Immature natural killer cell (primary cell): ENCODE data around the gene AREL1. TPM values are rescaled to one million over a fixed set of nuclear protein-coding genes. Genes with fewer than 3 reads are reported as not detected.

Experiments used
- DNase-seq, 3 donors: peaks; one replicate each; pipeline ENCODE4 v3.0.0; 2022; ENCODE audit warnings: mixed read lengths in 1 of 3
- H3K27ac Mint-ChIP-seq, 6 donors: one replicate each; pipeline ENCODE4 v1.8.0; 2020; ENCODE audit warnings: mixed read lengths in 6 of 6, mild to moderate bottlenecking in 5 of 6, inconsistent platforms in 4 of 6, moderate library complexity in 3 of 6
- H3K27me3 Mint-ChIP-seq, 3 donors: one replicate each; pipeline ENCODE4 v1.8.0; 2020 to 2021; ENCODE audit warnings: low read depth in 3 of 3, mild to moderate bottlenecking in 3 of 3, mixed read lengths in 3 of 3, moderate library complexity in 3 of 3, inconsistent platforms in 1 of 3
- H3K36me3 Mint-ChIP-seq, 3 donors: one replicate each; pipeline ENCODE4 v1.8.0; 2020; ENCODE audit warnings: mixed read lengths in 3 of 3, inconsistent platforms in 2 of 3, mild to moderate bottlenecking in 2 of 3
- H3K4me1 Mint-ChIP-seq, 2 donors: one replicate each; pipeline ENCODE4 v1.8.0; 2020; ENCODE audit warnings: inconsistent platforms in 2 of 2, mild to moderate bottlenecking in 2 of 2, mixed read lengths in 2 of 2, moderate library complexity in 1 of 2
- H3K4me3 Mint-ChIP-seq, 5 donors: one replicate each; pipeline ENCODE4 v1.8.0; 2020; ENCODE audit warnings: mild to moderate bottlenecking in 5 of 5, mixed read lengths in 5 of 5, inconsistent platforms in 3 of 5, moderate library complexity in 3 of 5
- H3K9me3 Mint-ChIP-seq, 6 donors: one replicate each; pipeline ENCODE4 v1.8.0; 2020; ENCODE audit warnings: mild to moderate bottlenecking in 6 of 6, mixed read lengths in 6 of 6, inconsistent platforms in 4 of 6, moderate library complexity in 3 of 6
- polyA plus RNA-seq, 3 donors: library from polyadenylated mRNA; unstranded; fragments of 300-500 nt; fragmentation: Illumina TruSeq; gene quantifications; one replicate each; pipeline ENCODE4 v1.2.3, GENCODE V29; 2021

The AREL1 gene
- polyA plus RNA-seq, 3 donors from 2014 or later = 11.9 to 30.6 (median 14.0) TPM

DNA sequence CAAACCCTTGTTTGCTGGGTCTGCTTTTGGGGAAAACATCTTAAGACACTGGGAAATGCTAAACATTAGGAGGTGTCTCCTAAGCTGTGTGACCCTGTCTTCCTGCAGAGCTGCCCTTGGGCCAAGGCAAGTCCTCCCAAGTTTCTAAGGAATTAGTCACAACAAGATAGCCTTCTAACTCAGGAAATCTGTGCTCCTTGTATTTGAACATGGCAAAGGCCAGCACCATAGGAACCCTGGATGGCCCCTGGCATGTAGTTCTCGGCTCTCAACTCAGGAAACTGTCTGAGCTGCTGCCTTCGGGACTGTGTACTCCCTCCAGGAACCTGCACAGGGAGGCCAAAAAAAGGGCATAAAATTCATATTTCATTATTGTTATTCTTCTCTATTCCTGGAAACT is 63.2 kb downstream of the AREL1 start:
- Mint-ChIP-seq H3K27me3 (peaks cover 0 to 3% (median 1%) of the 10 kb centered on the region in 3 donors), H3K36me3 (peaks cover 0 to 9% (median 4%) of the 10 kb centered on the region in 3 donors), H3K4me1 (peaks cover 46 to 49% of the 10 kb centered on the region in 2 donors), H3K27ac (peak overlapping the region in 2 of 6 donors; percentile 29 to 45), H3K4me3 (no peak overlapping the region), H3K9me3 (no peaks in the 10 kb centered on the region)
- no peak for DNase-seq

DNA sequence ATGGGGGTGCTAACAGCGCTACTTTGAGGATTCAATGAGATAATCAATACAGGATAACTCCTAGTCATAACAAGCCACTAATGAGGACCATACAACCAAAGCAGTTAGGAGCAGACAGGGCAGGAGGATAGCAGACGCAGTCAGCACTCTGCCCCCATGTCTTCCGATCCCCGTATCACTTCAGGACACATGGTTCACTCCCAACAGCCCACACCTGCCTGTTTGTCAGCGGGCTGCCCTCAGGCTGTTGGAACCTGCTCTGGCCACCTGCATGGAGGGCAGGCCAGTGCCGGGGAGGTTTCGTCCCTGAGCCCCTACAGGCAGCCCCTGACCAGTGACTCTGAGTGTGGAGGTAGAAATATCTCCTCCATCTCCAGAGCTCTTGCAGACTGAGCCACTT is 63.7 kb downstream of the AREL1 start:
- Mint-ChIP-seq H3K9me3 (no peaks in the 10 kb centered on the region), H3K27me3 (peaks cover 0 to 3% (median 1%) of the 10 kb centered on the region in 3 donors), H3K4me3 (peak overlapping the region in 1 of 5 donors; percentile 36), H3K4me1 (peaks cover 43 to 44% of the 10 kb centered on the region in 2 donors), H3K27ac (peak overlapping the region in 1 of 6 donors; percentile 53), H3K36me3 (peaks cover 0 to 4% (median 3%) of the 10 kb centered on the region in 3 donors)
- no peak for DNase-seq

DNA sequence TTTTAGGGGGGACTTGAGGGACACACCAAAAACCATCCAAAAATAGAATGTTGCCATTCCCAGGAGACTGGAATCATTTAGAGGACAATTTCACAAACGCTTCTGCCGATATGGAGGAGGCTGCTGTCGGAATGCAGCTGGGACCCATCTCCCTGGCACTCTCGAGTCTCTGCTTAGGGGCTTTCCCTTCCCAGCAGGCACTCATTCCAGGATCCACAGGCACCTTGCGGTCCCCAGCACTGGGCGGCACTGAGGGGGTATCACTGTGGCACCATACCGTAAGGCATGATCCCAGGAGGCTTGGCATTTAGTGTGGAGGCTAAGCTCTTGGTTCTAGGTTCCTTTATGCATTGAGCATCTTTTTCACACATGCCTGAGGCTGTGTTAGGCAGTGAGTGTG is 64.3 kb downstream of the AREL1 start:
- H3K36me3 Mint-ChIP-seq = peaks cover 0 to 3% (median 0%) of the 10 kb centered on the region in 3 donors
- peaks cover 38 to 39% of the 10 kb centered on the region in 2 donors for H3K4me1 Mint-ChIP-seq
- H3K27me3 Mint-ChIP-seq = peaks cover 0 to 2% (median 1%) of the 10 kb centered on the region in 3 donors
- no peak overlapping the region for H3K4me3 Mint-ChIP-seq
- H3K9me3 Mint-ChIP-seq = no peaks in the 10 kb centered on the region
- DNase-seq = no peak
- H3K27ac Mint-ChIP-seq = peak overlapping the region in 1 of 6 donors; percentile 53

DNA sequence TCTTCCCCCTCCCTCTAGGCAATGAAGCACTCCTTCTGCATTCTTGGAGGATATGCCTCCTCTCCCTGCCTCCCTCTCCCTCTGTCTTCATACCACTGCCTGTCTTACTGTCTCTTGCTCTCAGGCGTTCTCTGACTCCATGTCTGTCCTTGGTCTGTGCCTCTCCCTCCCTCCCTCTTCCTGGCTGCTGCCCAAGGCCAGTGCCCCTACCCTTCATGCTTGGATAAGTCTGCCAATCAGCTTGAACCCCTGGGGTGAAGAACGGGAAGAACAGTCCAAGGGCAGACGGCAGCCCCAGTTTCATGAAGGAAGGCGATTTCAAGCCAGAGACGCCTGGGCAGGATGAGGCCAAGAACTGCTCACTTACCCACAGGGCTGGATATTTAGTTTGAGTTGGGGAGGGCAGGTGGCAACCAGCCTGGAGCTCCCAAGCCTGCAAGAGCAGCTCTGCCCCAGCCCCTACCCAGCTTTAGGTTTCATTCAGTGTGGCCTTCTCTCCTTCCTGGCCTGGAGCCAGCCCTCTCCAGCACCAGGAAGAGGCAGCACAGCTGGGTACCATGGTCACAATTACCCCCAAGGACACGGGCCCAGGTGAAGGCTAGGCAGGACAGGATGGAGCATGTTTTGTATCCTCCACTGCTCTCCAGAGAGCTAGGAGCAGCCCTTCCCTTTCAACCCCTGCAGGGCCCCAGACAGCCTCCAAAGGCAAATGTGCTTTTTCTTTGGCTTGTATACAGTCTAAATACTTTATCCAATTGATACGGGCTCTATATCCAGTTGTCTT is 65.0 kb downstream of the AREL1 start:
- Mint-ChIP-seq H3K36me3 (peaks cover 0 to 3% (median 0%) of the 10 kb centered on the region in 3 donors), H3K27me3 (peaks cover 0 to 5% (median 2%) of the 10 kb centered on the region in 3 donors), H3K9me3 (no peaks in the 10 kb centered on the region), H3K4me3 (no peak overlapping the region), H3K4me1 (peaks cover 31 to 34% of the 10 kb centered on the region in 2 donors), H3K27ac (peak overlapping the region in 1 of 6 donors; percentile 45)
- no peak for DNase-seq

DNA sequence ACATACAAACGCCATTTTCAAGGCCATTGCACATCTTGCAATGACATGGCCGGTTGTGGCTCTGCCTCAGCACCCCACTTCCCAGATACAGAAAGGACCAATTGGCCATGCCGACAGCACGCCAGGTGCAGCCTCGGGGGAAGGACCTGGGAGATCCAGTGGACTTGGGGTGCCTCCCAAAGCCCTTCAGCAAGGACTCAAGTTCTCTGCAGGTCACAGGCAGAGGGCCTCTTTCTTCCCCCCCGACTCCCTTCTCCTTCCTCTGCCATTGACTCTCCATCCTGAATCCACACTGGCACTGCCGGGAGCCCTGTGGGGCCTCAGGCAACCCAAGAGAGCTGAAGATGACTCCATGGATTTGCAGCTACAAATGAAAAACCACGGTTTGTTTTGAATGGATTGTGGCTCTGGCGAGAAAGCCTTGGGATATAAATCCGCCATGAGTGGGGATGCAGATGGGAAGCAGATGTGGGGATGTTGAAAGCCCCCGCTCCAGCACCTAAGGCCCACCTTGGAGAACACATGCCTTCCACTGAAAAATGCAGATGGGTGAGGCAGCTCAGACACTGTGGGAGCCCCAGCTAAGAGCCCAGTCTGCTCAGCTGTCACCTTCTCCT is 65.7 kb downstream of the AREL1 start:
- DNase-seq = no peak
- Mint-ChIP-seq H3K27me3 (peaks cover 0 to 5% (median 2%) of the 10 kb centered on the region in 3 donors), H3K4me3 (no peak overlapping the region), H3K36me3 (peaks cover 0 to 3% (median 0%) of the 10 kb centered on the region in 3 donors), H3K27ac (peak overlapping the region in 1 of 6 donors; percentile 45), H3K9me3 (no peaks in the 10 kb centered on the region), H3K4me1 (peaks cover 29% of the 10 kb centered on the region in 2 donors)

DNA sequence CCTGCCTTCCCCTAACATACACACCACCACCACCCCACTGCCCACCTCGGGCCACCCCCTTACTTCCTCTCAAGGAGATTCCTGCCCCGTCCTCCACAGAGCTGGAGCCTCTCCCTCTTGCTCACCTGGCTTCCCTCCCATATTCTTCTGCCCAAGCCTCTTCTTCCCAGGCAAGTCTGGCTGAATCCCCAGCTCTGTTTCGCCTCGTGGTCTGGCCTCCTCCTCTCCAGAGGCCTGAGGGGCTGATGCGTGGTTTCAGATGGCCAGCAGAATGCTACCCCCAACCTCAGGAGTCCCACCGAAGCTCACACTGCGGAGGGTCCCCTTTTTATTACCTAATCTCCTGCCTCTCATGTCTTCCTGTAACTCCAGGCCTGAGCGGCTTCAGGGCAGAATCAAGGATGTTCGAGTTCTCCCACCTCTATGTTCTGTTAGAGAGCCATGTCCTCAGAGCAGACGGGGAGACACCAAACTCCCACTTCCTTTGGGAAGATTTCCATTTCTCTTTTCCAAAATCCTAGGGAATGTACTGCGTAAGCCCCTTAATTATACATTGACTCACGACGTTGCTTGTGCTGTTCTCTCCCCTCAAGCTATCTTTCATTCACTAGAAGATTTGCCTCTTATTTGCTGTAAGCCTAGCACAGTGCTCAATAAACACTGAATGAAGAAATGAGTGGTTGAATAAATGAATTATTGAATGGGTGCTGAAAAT is 67.0 kb downstream of the AREL1 start:
- Mint-ChIP-seq H3K4me3 (no peak overlapping the region), H3K27me3 (peaks cover 0 to 5% (median 2%) of the 10 kb centered on the region in 3 donors), H3K36me3 (no peaks in the 10 kb centered on the region), H3K27ac (peak overlapping the region in 1 of 6 donors; percentile 71), H3K4me1 (peaks cover 16 to 19% of the 10 kb centered on the region in 2 donors), H3K9me3 (no peaks in the 10 kb centered on the region)
- no peak for DNase-seq

DNA sequence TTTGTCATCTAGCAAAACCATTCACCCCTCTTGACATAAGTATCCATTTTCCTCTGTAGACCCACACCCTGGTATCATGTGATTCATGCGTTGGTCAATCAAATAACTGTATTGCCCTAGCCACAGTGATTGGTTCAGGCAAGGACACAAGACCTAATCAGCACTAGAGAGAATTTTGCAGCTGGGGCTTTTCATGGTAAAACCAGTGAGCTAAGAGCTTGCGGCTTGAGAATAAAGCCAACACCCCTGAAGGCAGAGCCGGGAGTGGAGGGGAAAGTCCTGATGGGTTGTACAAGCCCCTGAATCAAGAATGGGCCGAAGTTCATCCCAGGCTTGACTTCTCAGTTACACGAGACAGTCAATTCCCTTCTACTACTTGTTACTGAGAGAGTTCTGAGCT is 67.6 kb downstream of the AREL1 start:
- peak overlapping the region in 1 of 6 donors; percentile 24 for H3K27ac Mint-ChIP-seq
- H3K36me3 Mint-ChIP-seq = no peaks in the 10 kb centered on the region
- H3K4me1 Mint-ChIP-seq = peaks cover 10 to 16% of the 10 kb centered on the region in 2 donors
- peaks cover 0 to 5% (median 2%) of the 10 kb centered on the region in 3 donors for H3K27me3 Mint-ChIP-seq
- H3K4me3 Mint-ChIP-seq = no peak overlapping the region
- H3K9me3 Mint-ChIP-seq = no peaks in the 10 kb centered on the region
- no peak for DNase-seq

DNA sequence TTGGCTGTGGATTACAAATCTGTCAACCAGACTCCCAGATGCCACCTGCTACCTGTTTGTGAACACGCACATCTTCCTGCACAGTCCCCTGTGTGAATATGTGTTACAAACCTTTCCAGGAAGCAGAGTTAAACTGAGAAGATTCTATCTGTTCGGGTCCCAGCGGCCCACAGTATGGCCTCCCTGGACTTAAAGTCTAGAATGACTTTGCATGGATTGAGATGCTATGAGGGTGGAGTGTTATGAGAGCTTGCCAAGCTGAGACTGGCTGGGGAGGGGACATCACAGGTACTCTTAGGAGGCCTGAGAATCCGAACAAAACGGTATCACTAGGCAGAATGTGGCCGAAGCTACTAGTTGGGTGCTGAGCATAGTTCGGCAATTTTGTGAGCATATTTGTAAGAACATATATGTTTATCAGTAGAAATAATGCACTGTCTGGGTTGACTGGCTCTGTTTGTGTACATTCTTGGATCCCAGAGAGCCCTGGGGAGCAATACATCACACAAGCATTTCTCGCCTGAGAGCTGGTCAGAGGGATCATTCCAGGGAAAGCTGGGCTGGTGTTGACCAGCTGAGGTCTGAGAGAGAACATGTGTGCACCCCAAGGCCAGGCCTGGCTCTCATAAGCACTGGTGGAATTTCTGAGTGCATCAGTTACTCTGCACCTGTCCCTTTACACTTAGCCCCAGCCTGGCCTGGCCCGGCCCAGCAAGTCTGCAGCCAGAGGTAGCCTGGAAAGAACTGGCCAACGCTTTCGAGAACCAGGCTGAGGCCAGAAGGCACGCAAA is 71.1 kb downstream of the AREL1 start:
- H3K27ac Mint-ChIP-seq = peak overlapping the region in 1 of 6 donors; percentile 4

DNA sequence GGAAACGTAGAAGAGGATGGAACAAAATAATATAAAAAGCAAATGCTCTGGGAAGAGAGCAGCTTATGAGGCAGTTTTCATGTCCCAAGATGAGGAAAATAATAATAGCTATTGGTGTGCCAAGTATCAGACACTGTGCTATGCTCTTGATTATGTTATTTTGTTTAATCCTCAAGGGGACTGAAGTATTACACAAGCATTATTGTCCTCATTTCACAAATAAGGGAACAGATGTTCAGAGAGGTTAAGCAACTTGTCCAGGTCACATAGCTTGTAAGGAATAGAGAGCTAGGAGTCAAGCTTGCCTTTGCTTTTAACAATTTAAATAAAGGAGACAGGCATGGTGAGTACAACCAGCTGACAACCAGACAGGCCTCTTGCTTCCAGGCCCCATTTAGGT is 73.9 kb downstream of the AREL1 start:
- Mint-ChIP-seq H3K4me3 (no peak overlapping the region), H3K4me1 (peaks cover 0 to 16% of the 10 kb centered on the region in 2 donors), H3K27ac (no peak overlapping the region), H3K36me3 (peaks cover 0 to 7% (median 0%) of the 10 kb centered on the region in 3 donors), H3K27me3 (peaks cover 0 to 5% (median 3%) of the 10 kb centered on the region in 3 donors), H3K9me3 (peaks cover 0 to 2% (median 0%) of the 10 kb centered on the region in 6 donors)
- DNase-seq = no peak

More for the DNA sequence above, 71.1 kb downstream of the AREL1 start:
- Mint-ChIP-seq H3K4me1 (peaks cover 0 to 14% of the 10 kb centered on the region in 2 donors), H3K27me3 (peaks cover 0 to 5% (median 4%) of the 10 kb centered on the region in 3 donors), H3K36me3 (peaks cover 0 to 3% (median 0%) of the 10 kb centered on the region in 3 donors), H3K9me3 (no peaks in the 10 kb centered on the region), H3K4me3 (no peak overlapping the region)
- DNase-seq = no peak

DNA sequence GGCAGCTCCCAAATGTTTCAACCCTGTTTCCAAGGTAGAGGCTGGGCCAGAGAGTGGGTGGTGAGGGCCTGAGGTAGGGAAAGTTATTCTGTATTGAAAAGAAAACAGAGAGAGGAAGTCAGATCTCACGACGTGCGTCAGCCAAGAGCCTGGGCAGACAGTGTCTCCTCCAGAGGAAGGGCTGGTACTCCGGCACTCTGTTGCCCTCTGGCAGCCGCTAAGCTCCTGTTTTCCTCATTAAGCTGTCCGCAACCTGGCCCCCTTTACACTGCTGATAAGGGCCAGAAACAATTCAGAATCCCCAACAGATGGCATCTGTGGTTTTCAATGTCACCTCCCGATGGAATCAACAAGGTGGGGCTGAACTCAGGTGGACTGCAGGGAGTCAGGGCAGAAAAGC is 74.8 kb downstream of the AREL1 start:
- peaks cover 0 to 16% of the 10 kb centered on the region in 2 donors for H3K4me1 Mint-ChIP-seq
- H3K27me3 Mint-ChIP-seq = peaks cover 0 to 3% (median 3%) of the 10 kb centered on the region in 3 donors
- no peak overlapping the region for H3K4me3 Mint-ChIP-seq
- H3K27ac Mint-ChIP-seq = peak overlapping the region in 4 of 6 donors; percentile 46 to 82 (median 62)
- no peak for DNase-seq
- H3K36me3 Mint-ChIP-seq = peaks cover 0 to 7% (median 0%) of the 10 kb centered on the region in 3 donors
- peaks cover 0 to 2% (median 0%) of the 10 kb centered on the region in 6 donors for H3K9me3 Mint-ChIP-seq

DNA sequence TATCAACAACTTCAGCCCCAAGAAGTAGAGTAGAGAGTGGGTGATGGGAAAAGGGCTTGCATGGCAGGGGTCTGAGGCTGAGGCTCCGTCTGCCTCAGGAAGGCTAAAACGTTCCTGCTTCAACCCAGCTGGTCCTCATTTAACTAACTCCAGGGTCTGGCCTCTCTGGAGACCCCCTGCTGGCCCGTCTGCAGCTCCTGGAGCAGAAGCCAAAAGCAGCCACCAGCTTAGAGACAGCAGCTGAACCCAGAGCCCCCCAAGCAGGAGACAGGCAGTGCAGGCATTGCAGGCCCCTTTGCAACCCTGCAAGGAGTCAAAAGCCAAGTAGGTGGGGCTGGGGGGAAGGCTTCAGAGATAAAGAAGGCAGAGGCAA is 75.7 kb downstream of the AREL1 start:
- no peak for DNase-seq
- no peak overlapping the region for H3K4me3 Mint-ChIP-seq
- peaks cover 0 to 2% (median 0%) of the 10 kb centered on the region in 6 donors for H3K9me3 Mint-ChIP-seq
- H3K36me3 Mint-ChIP-seq = peaks cover 4 to 9% (median 5%) of the 10 kb centered on the region in 3 donors
- H3K27ac Mint-ChIP-seq = no peak overlapping the region
- H3K27me3 Mint-ChIP-seq = peaks cover 0 to 3% (median 1%) of the 10 kb centered on the region in 3 donors
- H3K4me1 Mint-ChIP-seq = peaks cover 0 to 16% of the 10 kb centered on the region in 2 donors

DNA sequence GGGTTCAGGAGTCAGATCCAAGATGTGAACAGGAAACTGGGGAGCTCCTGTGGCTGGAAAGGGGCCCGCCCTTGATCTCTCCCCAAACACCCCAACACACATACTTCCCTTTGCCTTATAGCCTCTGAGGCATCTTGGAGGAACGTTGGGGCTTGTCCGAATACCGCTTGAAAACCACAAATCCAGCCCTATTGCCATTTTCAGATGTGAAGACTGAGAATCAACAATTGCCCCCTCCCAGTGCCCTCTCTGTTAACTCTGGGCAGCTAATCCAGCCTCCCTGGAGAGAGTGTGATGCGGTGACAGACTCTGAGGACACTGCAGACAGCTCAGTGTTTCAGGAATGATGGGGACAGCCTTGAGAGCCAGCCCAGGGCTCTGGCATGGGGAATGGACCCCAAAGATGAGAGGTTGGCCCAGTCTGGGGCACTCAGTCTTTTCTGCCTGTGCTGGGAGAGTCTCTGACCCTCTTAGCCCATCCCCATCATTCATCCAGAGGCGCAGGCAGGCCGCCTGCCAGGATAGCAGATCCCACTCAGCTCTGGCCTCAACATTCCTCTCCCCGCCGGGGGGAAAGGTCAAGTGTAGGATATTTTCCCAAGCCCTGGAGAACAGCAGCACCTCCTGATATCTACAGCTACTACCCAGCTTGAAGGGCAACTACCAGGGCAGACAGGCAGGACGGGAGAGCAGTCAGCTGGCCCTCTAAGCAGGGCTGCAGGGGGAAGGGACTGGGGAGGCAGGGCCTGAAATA is 76.3 kb downstream of the AREL1 start:
- H3K27ac Mint-ChIP-seq = no peak overlapping the region
- no peak for DNase-seq
- no peak overlapping the region for H3K4me3 Mint-ChIP-seq
- H3K27me3 Mint-ChIP-seq = peaks cover 0 to 3% (median 1%) of the 10 kb centered on the region in 3 donors
- peaks cover 4 to 11% (median 6%) of the 10 kb centered on the region in 3 donors for H3K36me3 Mint-ChIP-seq
- H3K4me1 Mint-ChIP-seq = peaks cover 0 to 15% of the 10 kb centered on the region in 2 donors
- H3K9me3 Mint-ChIP-seq = peaks cover 0 to 2% (median 0%) of the 10 kb centered on the region in 6 donors
